NCI-H526 (cell line): ENCODE data around the gene DICER1.
A peak's percentile ranks its signal among the peaks of the same experiment; 100 is the strongest.
"Not testable (repeated sequence)": the region's sequence is repeated elsewhere in the genome, so short reads cannot be mapped to it uniquely, and the experiment has no call there.

ENCODE experiments used
- DNase-seq, 2 experiments: peaks; one replicate each; lab custom pipeline; 2025; lab: John Stamatoyannopoulos, UW

Gene DICER1

GRCh38 chr14:95184413-95184790 lies 27.1 kb upstream of the DICER1 start:
- DNase-seq, result no peak

GRCh38 chr14:95183532-95184412 lies 26.4 kb upstream of the DICER1 start:
- no peak for DNase-seq

GRCh38 chr14:95183082-95183481 lies 25.8 kb upstream of the DICER1 start:
- no peak for DNase-seq

GRCh38 chr14:95182379-95182778 lies 25.1 kb upstream of the DICER1 start:
- no peak for DNase-seq

- no peak for DNase-seq
These were observed 23.8 kb upstream of the DICER1 start for GRCh38 chr14:95180966-95181741.

GRCh38 chr14:95175670-95176069 lies 18.3 kb upstream of the DICER1 start:
- not testable (repeated sequence) for DNase-seq

- no peak for DNase-seq
These were observed 17.0 kb upstream of the DICER1 start for GRCh38 chr14:95174184-95174792.

- no peak for DNase-seq
These were observed 16.2 kb upstream of the DICER1 start for GRCh38 chr14:95173518-95173917.

GRCh38 chr14:95167177-95167576 lies 9.8 kb upstream of the DICER1 start:
- DNase-seq, result no peak

GRCh38 chr14:95165517-95165916 lies 8.2 kb upstream of the DICER1 start:
- no peak for DNase-seq

GRCh38 chr14:95164506-95164905 lies 7.2 kb upstream of the DICER1 start:
- DNase-seq, result no peak

GRCh38 chr14:95163666-95164065 lies 6.3 kb upstream of the DICER1 start:
- DNase-seq, result no peak

GRCh38 chr14:95163132-95163531 lies 5.8 kb upstream of the DICER1 start:
- DNase-seq, result no peak

GRCh38 chr14:95162641-95163040 lies 5.3 kb upstream of the DICER1 start:
- DNase-seq, result no peak

GRCh38 chr14:95157048-95157326 lies 342 bp downstream of the DICER1 start:
- no peak for DNase-seq

GRCh38 chr14:95156161-95157047 lies 925 bp downstream of the DICER1 start:
- peak; percentile 39 to 56 for DNase-seq

GRCh38 chr14:95155045-95155444 lies 2.3 kb downstream of the DICER1 start:
- DNase-seq, result peak in 1 of 2 experiments; percentile 22

- no peak for DNase-seq
These were observed 3.5 kb downstream of the DICER1 start for GRCh38 chr14:95153866-95154265.

GRCh38 chr14:95151561-95151960 lies 5.8 kb downstream of the DICER1 start:
- no peak for DNase-seq

- DNase-seq, result no peak
These were observed 6.4 kb downstream of the DICER1 start for GRCh38 chr14:95150910-95151309.

- no peak for DNase-seq
These were observed 7.9 kb downstream of the DICER1 start for GRCh38 chr14:95149441-95149840.

- no peak for DNase-seq
These were observed 9.7 kb downstream of the DICER1 start for GRCh38 chr14:95147597-95147996.
